ENCODE data around the gene UGT1A4.

- TF ChIP-seq CTCF (conservative IDR thresholded peaks at IDR 0.05; ENCODE audit: low read length), result no peak
- no peak for TF ChIP-seq EZH2phosphoT487 (IDR thresholded peaks at IDR 0.05; ENCODE audit: borderline replicate concordance)
Measured at GRCh38 chr2:233807966-233808935, 89.7 kb downstream of the UGT1A4 start.

Data from Loucy (cell line).